ENCODE measurements around the gene BIVM.

DNA sequence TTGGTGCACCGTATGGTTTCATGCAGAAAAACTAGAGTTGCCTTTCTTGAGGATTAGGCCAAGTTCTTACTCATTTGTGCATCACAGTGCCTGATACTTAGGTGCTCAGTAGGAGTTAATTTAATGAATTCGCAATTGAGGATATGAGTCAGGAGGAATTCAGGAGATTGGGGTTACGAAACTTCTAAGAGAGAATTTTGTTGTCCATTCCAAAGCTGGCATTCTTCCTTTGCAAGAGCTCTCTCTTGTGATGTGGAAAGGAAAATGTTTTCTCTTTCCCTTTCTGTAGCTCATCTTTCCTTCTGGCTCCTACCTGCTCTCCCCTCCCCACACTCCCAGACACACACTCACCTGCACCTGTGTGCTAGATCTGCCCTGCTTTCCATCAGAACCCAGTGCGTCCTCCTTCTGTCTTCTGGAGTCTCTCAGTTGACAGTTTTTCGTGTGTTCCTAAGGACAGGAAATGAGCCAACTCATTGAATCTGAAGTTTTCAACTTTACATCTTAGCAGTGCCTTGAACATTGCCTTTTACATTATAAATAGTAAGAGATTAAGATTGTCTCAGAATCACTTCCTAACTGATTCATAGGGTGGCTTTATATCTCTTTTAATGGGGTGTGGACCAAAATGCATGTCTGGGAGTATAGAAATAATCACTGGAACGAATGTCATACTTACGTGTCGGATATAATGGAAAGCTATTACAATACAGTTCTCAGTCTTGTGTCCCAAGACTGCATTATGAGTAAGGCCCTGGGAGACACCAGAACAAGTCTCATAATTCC, 27.2 kb downstream of the BIVM start:
- TF ChIP-seq, protein P1, sequence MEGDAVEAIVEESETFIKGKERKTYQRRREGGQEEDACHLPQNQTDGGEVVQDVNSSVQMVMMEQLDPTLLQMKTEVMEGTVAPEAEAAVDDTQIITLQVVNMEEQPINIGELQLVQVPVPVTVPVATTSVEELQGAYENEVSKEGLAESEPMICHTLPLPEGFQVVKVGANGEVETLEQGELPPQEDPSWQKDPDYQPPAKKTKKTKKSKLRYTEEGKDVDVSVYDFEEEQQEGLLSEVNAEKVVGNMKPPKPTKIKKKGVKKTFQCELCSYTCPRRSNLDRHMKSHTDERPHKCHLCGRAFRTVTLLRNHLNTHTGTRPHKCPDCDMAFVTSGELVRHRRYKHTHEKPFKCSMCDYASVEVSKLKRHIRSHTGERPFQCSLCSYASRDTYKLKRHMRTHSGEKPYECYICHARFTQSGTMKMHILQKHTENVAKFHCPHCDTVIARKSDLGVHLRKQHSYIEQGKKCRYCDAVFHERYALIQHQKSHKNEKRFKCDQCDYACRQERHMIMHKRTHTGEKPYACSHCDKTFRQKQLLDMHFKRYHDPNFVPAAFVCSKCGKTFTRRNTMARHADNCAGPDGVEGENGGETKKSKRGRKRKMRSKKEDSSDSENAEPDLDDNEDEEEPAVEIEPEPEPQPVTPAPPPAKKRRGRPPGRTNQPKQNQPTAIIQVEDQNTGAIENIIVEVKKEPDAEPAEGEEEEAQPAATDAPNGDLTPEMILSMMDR (IDR thresholded peaks at IDR 0.05; ENCODE audit: low read depth, low read length, missing input control) = no peak
- TF ChIP-seq, protein P2, sequence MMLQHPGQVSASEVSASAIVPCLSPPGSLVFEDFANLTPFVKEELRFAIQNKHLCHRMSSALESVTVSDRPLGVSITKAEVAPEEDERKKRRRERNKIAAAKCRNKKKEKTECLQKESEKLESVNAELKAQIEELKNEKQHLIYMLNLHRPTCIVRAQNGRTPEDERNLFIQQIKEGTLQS (IDR thresholded peaks at IDR 0.05) = no peak
- TF ChIP-seq, protein P3, sequence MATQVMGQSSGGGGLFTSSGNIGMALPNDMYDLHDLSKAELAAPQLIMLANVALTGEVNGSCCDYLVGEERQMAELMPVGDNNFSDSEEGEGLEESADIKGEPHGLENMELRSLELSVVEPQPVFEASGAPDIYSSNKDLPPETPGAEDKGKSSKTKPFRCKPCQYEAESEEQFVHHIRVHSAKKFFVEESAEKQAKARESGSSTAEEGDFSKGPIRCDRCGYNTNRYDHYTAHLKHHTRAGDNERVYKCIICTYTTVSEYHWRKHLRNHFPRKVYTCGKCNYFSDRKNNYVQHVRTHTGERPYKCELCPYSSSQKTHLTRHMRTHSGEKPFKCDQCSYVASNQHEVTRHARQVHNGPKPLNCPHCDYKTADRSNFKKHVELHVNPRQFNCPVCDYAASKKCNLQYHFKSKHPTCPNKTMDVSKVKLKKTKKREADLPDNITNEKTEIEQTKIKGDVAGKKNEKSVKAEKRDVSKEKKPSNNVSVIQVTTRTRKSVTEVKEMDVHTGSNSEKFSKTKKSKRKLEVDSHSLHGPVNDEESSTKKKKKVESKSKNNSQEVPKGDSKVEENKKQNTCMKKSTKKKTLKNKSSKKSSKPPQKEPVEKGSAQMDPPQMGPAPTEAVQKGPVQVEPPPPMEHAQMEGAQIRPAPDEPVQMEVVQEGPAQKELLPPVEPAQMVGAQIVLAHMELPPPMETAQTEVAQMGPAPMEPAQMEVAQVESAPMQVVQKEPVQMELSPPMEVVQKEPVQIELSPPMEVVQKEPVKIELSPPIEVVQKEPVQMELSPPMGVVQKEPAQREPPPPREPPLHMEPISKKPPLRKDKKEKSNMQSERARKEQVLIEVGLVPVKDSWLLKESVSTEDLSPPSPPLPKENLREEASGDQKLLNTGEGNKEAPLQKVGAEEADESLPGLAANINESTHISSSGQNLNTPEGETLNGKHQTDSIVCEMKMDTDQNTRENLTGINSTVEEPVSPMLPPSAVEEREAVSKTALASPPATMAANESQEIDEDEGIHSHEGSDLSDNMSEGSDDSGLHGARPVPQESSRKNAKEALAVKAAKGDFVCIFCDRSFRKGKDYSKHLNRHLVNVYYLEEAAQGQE (IDR thresholded peaks at IDR 0.05) = no peak
- no peak for TF ChIP-seq TAF1 (conservative IDR thresholded peaks at IDR 0.05)
- TF ChIP-seq EGR1 (IDR thresholded peaks at IDR 0.05; ENCODE audit: low read depth in 2 of 2) = no peak
- TF ChIP-seq HNF4G (IDR thresholded peaks at IDR 0.05) = no peak
- no peak for TF ChIP-seq SP1 (IDR thresholded peaks at IDR 0.05)
- no peak for TF ChIP-seq RAD21 (IDR thresholded peaks at IDR 0.05)
